ENCODE data around the gene LMTK3.

Gene LMTK3

GRCh38 chr19:48554385-48555091 lies 42.9 kb upstream of the LMTK3 start:
- Histone ChIP-seq H3F3A (ENCODE audit: control insufficient read depth, insufficient read depth) (no peaks in the 10 kb centered on the region), H3K4me3 (ENCODE audit: low read length) (no peak overlapping the region), H3K4me1 (ENCODE audit: control insufficient read depth, low read length) (peaks cover 4% of the 10 kb centered on the region), H3K79me2 (ENCODE audit: control insufficient read depth, low read length) (no peaks in the 10 kb centered on the region), H3K36me3 (ENCODE audit: control insufficient read depth, low read length) (no peaks in the 10 kb centered on the region), H3K9me3 (ENCODE audit: control insufficient read depth, insufficient read depth, low read length) (no peaks in the 10 kb centered on the region), H3K27me3 (ENCODE audit: control insufficient read depth, low read length) (peaks cover 15% of the 10 kb centered on the region), H3K27ac (ENCODE audit: low read depth, low read length) (no peak overlapping the region), H3K9me2 (replicated peaks; ENCODE audit: control insufficient read depth, low read length) (no peaks in the 10 kb centered on the region), H4K20me1 (ENCODE audit: control insufficient read depth, insufficient read depth, low read depth, low read length) (no peaks in the 10 kb centered on the region), H3K4me2 (ENCODE audit: low read length) (no peak overlapping the region)
- TF ChIP-seq EZH2phosphoT487 (IDR thresholded peaks at IDR 0.05; ENCODE audit: borderline replicate concordance, low read length) (no peak), CTCF (IDR thresholded peaks at IDR 0.05; ENCODE audit: low read depth, low read length, poor library complexity, severe bottlenecking) (no peak)

GRCh38 chr19:48553676-48554384 lies 42.2 kb upstream of the LMTK3 start:
- no peak overlapping the region for H3K4me2 ChIP-seq (ENCODE audit: low read length)

GRCh38 chr19:48552406-48553322 lies 41.0 kb upstream of the LMTK3 start:
- H3K4me3 ChIP-seq (ENCODE audit: low read length): no peak overlapping the region
- no peaks in the 10 kb centered on the region for H3K36me3 ChIP-seq (ENCODE audit: control insufficient read depth, low read length)
- H4K20me1 ChIP-seq (ENCODE audit: control insufficient read depth, insufficient read depth, low read depth, low read length): no peaks in the 10 kb centered on the region
- no peaks in the 10 kb centered on the region for H3K4me1 ChIP-seq (ENCODE audit: control insufficient read depth, low read length)
- no peaks in the 10 kb centered on the region for H3K9me3 ChIP-seq (ENCODE audit: control insufficient read depth, insufficient read depth, low read length)
- no peaks in the 10 kb centered on the region for H3F3A ChIP-seq (ENCODE audit: control insufficient read depth, insufficient read depth)
- H3K27ac ChIP-seq (ENCODE audit: low read depth, low read length): no peak overlapping the region
- H3K27me3 ChIP-seq (ENCODE audit: control insufficient read depth, low read length): peaks cover 11% of the 10 kb centered on the region
- H3K9me2 ChIP-seq (replicated peaks; ENCODE audit: control insufficient read depth, low read length): no peaks in the 10 kb centered on the region
- no peaks in the 10 kb centered on the region for H3K79me2 ChIP-seq (ENCODE audit: control insufficient read depth, low read length)
- TF ChIP-seq EZH2phosphoT487 (IDR thresholded peaks at IDR 0.05; ENCODE audit: borderline replicate concordance, low read length) (no peak), CTCF (IDR thresholded peaks at IDR 0.05; ENCODE audit: low read depth, low read length, poor library complexity, severe bottlenecking) (no peak)
- H3K4me2 ChIP-seq (ENCODE audit: low read length): no peak overlapping the region

More at GRCh38 chr19:48553676-48554384, 42.2 kb upstream of the LMTK3 start:
- Histone ChIP-seq H4K20me1 (ENCODE audit: control insufficient read depth, insufficient read depth, low read depth, low read length) (no peaks in the 10 kb centered on the region), H3K4me3 (ENCODE audit: low read length) (no peak overlapping the region), H3K27me3 (ENCODE audit: control insufficient read depth, low read length) (peaks cover 15% of the 10 kb centered on the region), H3K79me2 (ENCODE audit: control insufficient read depth, low read length) (no peaks in the 10 kb centered on the region), H3K9me3 (ENCODE audit: control insufficient read depth, insufficient read depth, low read length) (no peaks in the 10 kb centered on the region), H3F3A (ENCODE audit: control insufficient read depth, insufficient read depth) (no peaks in the 10 kb centered on the region), H3K36me3 (ENCODE audit: control insufficient read depth, low read length) (no peaks in the 10 kb centered on the region), H3K4me1 (ENCODE audit: control insufficient read depth, low read length) (peaks cover 4% of the 10 kb centered on the region), H3K9me2 (replicated peaks; ENCODE audit: control insufficient read depth, low read length) (no peaks in the 10 kb centered on the region), H3K27ac (ENCODE audit: low read depth, low read length) (no peak overlapping the region)
- no peak for TF ChIP-seq CTCF (IDR thresholded peaks at IDR 0.05; ENCODE audit: low read depth, low read length, poor library complexity, severe bottlenecking)
